Bronchial epithelial cell (primary cell): Measurements from ENCODE around the gene KCTD10. TPM values are rescaled to one million over a fixed set of nuclear protein-coding genes. Genes with fewer than 3 reads are reported as not detected.

Source experiments
- DNase-seq: peaks from one replicate; pipeline ENCODE4 v3.0.0-alpha.2; 2010; ENCODE audit warnings: low read depth
- FAIRE-seq: peaks from 2 replicates; lab custom pipeline; 2011; peaks lifted over from hg19 to GRCh38; lab: Jason Lieb, UNC
- H3K27me3 ChIP-seq: 2 replicates; pipeline ENCODE4 v1.5.1; 2011; ENCODE audit warnings: low read length; ENCODE audit not compliant: control insufficient read depth, insufficient read depth
- H3K36me3 ChIP-seq: 2 replicates; pipeline ENCODE4 v1.5.1; 2011; ENCODE audit warnings: low read length; ENCODE audit not compliant: control insufficient read depth, insufficient read depth
- H3K4me3 ChIP-seq: 2 replicates; pipeline ENCODE4 v1.5.1; 2011; ENCODE audit warnings: mild to moderate bottlenecking, low read depth, low read length, control low read depth
- total RNA-seq: library from RNA; depleted of rRNA; stranded (reverse); fragments of >200 nt; gene quantifications from 2 replicates; pipeline ENCODE4 v1.2.1, GENCODE V29; 2014
- TF ChIP-seq, protein P1 (sequence below): IDR thresholded peaks from 2 replicates; pipeline ENCODE4 v1.5.1; 2011; ENCODE audit warnings: mild to moderate bottlenecking, moderate library complexity, low read length, control low read depth, inconsistent platforms; ENCODE audit not compliant: insufficient read depth, severe bottlenecking

KCTD10 gene
- total RNA-seq, 1 donor from 2014 or later = 20.8 TPM

DNA sequence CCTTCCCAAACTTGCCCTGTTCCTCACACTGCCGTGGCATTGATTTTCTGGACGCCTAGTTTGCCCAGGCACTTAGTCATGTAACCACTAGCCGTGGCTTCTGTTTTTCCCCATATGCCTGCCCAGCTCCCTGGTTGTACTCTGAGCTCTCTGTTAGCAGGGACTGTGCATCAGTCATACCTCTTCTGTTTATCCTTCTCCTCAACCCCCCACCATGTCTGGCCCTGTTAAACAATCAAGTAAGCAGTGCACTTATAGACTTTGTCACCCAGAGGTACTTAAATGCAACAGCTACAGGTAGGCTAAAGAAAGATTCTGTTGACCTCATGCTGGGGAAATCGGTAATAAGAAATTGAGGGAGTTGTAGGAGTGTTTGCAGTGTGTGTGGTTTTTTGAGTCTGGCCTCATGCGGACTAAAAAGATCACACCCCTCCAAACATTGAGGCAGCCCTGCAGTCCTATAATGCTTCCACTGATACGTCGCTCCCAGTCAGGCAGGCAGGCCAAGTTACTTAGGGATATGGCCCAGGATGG, 17.3 kb upstream of the KCTD10 start:
- no peak overlapping the region for H3K4me3 ChIP-seq
- TF ChIP-seq, protein P1, sequence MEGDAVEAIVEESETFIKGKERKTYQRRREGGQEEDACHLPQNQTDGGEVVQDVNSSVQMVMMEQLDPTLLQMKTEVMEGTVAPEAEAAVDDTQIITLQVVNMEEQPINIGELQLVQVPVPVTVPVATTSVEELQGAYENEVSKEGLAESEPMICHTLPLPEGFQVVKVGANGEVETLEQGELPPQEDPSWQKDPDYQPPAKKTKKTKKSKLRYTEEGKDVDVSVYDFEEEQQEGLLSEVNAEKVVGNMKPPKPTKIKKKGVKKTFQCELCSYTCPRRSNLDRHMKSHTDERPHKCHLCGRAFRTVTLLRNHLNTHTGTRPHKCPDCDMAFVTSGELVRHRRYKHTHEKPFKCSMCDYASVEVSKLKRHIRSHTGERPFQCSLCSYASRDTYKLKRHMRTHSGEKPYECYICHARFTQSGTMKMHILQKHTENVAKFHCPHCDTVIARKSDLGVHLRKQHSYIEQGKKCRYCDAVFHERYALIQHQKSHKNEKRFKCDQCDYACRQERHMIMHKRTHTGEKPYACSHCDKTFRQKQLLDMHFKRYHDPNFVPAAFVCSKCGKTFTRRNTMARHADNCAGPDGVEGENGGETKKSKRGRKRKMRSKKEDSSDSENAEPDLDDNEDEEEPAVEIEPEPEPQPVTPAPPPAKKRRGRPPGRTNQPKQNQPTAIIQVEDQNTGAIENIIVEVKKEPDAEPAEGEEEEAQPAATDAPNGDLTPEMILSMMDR = no peak
- FAIRE-seq (no peak), DNase-seq (no peak)
- peaks cover 14% of the 10 kb centered on the region for H3K36me3 ChIP-seq
- no peaks in the 10 kb centered on the region for H3K27me3 ChIP-seq

GRCh38 chr12:109493938-109494337, 16.8 kb upstream of the KCTD10 start:
- no peak for DNase-seq
- H3K36me3 ChIP-seq = peaks cover 13% of the 10 kb centered on the region
- no peaks in the 10 kb centered on the region for H3K27me3 ChIP-seq
- TF ChIP-seq, protein P1 = no peak
- no peak overlapping the region for H3K4me3 ChIP-seq
- FAIRE-seq = no peak

GRCh38 chr12:109493090-109493489, 16.0 kb upstream of the KCTD10 start:
- TF ChIP-seq, protein P1 = no peak
- Histone ChIP-seq H3K27me3 (no peaks in the 10 kb centered on the region), H3K4me3 (no peak overlapping the region), H3K36me3 (peaks cover 14% of the 10 kb centered on the region)
- DNase-seq (no peak), FAIRE-seq (no peak)

- H3K27me3 ChIP-seq = no peaks in the 10 kb centered on the region
- H3K4me3 ChIP-seq = no peak overlapping the region
- H3K36me3 ChIP-seq = peaks cover 14% of the 10 kb centered on the region
- TF ChIP-seq, protein P1 = no peak
- FAIRE-seq (no peak), DNase-seq (no peak)
Measured at GRCh38 chr12:109492371-109492770, 15.3 kb upstream of the KCTD10 start.

GRCh38 chr12:109491671-109492070, 14.6 kb upstream of the KCTD10 start:
- DNase-seq = no peak
- peaks cover 16% of the 10 kb centered on the region for H3K36me3 ChIP-seq

More at GRCh38 chr12:109491671-109492070, 14.6 kb upstream of the KCTD10 start:
- Histone ChIP-seq H3K4me3 (no peak overlapping the region), H3K27me3 (no peaks in the 10 kb centered on the region)
- TF ChIP-seq, protein P1 = no peak
- FAIRE-seq = no peak
